Astrocyte of the spinal cord (primary cell): ENCODE results near the gene LAMTOR4.

Source experiments
- DNase-seq: peaks from one replicate; pipeline ENCODE4 v3.0.0; 2011; ENCODE audit warnings: low read depth, low spot score
- H3K4me3 ChIP-seq: 2 replicates; pipeline ENCODE4 v1.5.1; 2011; ENCODE audit warnings: low read depth, mild to moderate bottlenecking, low read length, moderate library complexity
- in situ Hi-C: cut with HindIII; loops from 2 replicates; pipeline ENCODE4 v1.10.0; 2017; ENCODE audit warnings: low sequenced_read_pairs
- TF ChIP-seq, protein P1 (sequence below): IDR thresholded peaks from 2 replicates; pipeline ENCODE4 v1.5.1; 2012; ENCODE audit warnings: low read depth, mild to moderate bottlenecking, low read length, inconsistent platforms

The LAMTOR4 gene

DNA sequence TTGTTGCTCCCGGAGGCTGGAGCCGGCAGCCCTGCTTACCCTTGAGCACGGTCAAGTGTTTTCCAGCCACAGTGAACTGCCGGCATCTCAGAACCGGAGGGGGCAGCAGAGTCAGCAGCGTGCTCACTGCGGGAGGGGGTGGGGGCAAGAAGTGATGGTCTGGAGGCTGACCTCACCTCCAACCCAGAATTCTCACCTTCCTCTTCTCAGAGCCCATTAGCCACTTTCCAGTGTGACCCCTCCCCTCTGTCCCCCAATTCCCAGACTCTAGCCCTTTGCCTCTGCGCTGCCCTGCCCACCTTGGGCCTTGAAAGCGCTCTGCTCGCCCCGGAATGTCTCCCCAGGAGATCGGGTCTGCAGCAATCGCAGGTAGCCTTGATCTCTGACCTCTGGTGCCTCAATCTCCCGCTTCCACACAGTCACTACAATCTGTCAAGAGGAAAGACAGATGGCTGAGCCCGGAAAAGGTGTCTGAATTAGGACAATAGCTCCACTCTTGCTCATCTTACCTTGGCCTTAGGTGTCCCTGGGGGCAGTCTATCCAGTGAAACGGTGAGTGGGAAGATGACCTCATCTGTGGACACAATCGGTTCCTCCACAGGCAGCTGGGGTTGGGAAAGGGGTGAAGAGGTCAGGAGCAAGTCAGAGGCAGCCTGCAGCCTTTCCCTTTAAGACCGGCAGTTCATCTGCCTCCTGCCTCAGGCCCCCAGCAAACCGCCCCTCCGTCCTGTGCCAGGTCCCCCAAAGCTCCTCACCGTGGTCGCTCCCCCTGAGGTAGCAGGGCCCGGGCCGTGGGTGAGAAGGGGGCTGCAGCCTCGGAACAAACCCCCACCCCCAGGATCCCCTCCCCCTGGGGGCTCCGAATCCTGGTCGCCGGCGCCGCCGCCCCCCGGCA is 8.9 kb downstream of the LAMTOR4 start:
- TF ChIP-seq, protein P1, sequence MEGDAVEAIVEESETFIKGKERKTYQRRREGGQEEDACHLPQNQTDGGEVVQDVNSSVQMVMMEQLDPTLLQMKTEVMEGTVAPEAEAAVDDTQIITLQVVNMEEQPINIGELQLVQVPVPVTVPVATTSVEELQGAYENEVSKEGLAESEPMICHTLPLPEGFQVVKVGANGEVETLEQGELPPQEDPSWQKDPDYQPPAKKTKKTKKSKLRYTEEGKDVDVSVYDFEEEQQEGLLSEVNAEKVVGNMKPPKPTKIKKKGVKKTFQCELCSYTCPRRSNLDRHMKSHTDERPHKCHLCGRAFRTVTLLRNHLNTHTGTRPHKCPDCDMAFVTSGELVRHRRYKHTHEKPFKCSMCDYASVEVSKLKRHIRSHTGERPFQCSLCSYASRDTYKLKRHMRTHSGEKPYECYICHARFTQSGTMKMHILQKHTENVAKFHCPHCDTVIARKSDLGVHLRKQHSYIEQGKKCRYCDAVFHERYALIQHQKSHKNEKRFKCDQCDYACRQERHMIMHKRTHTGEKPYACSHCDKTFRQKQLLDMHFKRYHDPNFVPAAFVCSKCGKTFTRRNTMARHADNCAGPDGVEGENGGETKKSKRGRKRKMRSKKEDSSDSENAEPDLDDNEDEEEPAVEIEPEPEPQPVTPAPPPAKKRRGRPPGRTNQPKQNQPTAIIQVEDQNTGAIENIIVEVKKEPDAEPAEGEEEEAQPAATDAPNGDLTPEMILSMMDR, result peak; percentile 28
- H3K4me3 ChIP-seq, result peak overlapping the region; percentile 57
- in situ Hi-C loops, result no loop called here
- DNase-seq, result no peak

DNA sequence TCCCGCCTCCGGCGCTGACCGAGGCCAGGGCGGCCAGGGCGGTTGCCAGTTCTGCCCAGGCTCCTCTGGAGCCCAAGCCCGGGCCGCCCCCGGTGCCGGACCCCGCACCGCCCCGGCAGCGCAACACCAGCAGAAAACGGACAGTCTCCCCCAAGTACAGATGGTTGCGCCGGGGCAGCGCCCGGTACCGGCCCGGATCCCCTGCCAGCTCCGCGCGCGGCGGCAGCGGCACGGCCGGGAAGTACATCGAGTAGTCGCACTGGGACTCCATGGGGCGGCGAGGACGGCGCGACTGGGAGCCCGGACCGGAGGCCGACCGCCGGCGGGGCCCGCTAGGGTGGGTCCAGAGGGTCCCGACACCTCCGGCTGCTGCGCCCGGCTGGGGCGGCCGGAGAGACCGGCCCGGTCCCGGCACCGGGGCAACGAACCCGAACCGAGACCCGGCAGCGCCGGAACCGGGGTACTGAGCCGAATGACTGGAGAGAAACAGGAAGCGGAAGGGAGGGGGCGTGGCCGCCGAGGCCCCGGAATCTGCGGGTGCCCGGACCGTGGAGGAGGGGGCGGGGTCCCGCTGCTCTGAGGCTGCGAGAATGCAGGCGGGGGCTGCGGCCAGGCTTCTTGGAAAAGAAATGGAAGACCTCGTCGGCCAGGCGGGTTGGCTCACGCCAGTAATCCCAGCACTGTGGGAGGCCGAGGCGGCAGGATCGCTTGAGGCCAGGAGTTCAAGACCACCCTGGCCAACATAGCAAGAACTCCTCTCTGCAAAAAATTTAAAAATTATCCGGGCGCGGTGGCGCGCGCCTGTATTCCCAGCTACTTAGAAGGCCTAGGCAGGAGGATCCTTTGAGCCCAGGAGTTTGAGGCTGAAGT is 9.7 kb downstream of the LAMTOR4 start, which contains the start of gene TRAPPC14:
Gene TRAPPC14 (minus strand): TSS at position 495 of the 870 bp plus-strand sequence. CDS start 224 bp downstream, at position 271.
- peak within 1 kb of the TSS; percentile 57 for H3K4me3 ChIP-seq
- TF ChIP-seq, protein P1, result no peak
- in situ Hi-C loops, result no loop called here
- DNase-seq, result peak; percentile 85

DNA sequence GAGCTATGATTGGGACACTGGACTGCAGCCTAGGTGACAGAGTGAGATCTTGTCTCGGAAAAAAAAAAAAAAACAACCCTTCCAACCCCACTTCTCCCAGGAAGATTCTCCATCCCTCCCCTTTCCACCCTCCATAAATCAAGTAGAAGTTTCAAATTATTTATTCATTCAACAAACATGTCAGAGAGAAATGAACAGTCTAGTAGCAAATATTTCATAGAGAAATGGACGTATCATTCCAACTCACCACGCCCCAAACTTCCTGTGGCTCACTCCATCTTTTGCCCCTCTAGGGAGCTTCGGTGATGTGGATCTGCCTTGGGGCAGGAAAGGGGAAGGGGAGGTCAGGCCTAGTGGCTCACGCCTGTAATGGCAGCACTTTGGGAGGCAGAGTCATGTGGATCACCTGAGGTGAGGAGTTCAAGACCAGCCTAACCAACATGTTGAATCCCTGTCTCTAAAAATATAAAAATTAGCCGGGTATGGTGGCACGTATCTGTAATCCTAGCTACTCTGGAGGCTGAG is 10.4 kb downstream of the LAMTOR4 start:
- TF ChIP-seq, protein P1, result no peak
- peak overlapping the region; percentile 57 for H3K4me3 ChIP-seq
- in situ Hi-C loops, result no loop called here
- no peak for DNase-seq

DNA sequence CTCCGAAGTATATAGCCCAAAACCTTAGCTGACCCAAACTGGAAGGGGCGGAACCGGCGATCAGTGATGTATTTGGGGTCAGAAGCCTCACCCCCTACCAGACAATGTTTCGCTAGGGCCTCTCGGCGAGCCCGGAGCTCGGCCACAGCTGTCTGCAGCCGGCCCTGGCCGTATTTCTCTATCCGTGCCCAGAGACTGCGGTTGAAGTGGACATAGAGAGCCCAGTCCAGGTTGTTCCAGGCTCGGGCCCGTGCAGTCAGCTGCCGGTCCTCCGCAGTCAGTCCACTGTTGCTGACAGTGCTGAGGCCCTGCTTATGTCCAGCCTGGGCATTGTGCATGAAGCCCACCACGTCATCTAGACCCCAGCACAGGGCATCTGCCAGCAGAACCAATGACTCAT is 11.3 kb downstream of the LAMTOR4 start:
- TF ChIP-seq, protein P1, result no peak
- no peak overlapping the region for H3K4me3 ChIP-seq
- no peak for DNase-seq
- in situ Hi-C loops, result no loop called here

DNA sequence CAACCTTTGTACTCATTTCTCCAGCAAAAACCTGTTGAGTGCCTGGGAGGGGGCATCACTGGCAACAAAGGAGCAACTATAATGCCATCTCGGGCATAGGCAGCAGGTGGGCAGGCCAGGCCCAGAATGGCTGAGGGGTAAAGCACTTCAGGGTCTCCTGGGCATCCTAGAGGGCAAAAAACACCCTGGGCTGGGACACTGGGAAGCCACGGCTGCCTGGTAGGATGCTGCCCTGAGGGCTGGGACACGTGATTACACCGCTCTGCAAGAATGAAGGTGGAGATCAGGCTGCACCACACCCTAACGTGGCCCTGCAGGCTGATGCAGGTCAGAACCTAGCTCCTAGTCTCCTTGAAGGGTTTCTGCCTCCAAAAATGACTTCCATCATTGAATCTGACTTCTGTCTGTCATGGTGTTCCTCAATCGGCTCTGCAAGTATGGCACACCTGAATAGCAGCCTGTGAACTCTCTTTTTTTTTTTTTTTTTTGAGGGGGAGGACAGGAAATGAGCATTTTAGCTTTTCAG is 14.4 kb downstream of the LAMTOR4 start:
- DNase-seq, result no peak
- H3K4me3 ChIP-seq, result no peak overlapping the region

More for the DNA sequence above, 14.4 kb downstream of the LAMTOR4 start:
- in situ Hi-C loops, result no loop called here
- TF ChIP-seq, protein P1, result no peak
